Measurements from ENCODE around the gene SCG5.

SCG5 gene

DNA sequence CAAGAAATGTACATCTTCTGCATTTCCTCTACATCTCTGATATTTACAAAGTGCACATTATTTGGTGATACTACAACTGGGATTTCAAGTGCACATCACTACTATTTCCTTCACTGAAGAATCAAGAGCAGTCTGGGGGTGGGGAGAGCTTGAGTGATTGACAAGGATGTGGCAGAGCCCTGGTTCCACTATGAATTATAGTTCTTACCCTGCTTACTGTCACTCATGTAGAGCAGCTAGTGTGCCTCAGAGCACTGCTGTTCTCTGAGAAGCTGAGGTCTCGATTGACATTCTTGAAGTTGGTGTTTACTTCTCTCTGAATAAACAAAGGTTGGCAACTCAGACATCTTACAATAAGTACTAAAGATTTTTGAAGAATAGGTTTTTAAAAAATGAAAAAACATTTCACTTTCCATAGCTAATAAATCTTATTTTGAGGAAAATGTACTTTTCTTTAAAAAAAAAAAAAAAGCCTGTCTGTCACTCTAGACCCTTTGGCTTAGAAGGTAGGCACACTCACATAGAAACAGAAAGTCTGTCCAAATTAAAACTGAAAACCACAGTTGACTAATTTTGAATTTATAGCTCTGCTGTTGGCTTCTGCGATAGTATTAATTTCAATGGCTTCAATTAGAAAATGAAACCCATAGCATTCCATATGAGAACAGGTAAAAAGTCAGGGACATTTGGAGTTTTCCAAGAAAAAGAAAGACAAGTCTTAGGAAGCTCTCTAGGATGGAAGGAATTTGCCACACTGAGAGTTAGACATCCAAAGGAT is 81.8 kb downstream of the SCG5 start:
- no peak for DNase-seq

DNA sequence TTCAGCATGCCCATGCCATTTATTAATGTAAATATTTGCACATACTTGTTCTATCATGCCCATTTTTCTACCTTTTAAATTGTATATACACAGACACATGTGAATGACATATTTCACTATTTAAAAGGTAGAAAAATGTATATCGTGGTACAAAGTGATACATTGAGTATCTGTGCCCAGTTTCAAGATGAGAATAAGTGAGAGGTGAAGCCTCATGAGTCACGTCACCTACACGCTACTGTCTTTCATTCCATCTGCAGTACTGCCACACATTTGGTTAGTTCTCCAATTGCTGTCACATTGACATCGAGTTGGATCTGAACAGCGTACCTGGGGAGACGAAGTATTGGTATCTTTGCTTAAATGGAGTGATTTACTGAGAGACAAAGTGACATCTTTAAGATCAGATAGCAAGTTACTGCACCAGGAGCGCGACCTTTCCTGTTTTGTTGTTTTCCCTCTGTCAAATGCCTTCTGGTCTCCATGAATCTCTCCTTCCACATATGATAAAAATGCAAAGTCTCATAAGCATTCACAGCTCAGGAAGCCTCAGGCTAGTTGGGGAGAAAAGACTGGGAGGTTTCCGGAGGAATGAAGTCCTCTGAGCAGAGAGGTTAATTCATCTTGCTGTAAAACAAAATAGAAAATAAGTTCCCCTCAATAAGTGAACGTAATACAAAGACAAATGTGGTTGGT is 88.3 kb downstream of the SCG5 start:
- no peak for DNase-seq

DNA sequence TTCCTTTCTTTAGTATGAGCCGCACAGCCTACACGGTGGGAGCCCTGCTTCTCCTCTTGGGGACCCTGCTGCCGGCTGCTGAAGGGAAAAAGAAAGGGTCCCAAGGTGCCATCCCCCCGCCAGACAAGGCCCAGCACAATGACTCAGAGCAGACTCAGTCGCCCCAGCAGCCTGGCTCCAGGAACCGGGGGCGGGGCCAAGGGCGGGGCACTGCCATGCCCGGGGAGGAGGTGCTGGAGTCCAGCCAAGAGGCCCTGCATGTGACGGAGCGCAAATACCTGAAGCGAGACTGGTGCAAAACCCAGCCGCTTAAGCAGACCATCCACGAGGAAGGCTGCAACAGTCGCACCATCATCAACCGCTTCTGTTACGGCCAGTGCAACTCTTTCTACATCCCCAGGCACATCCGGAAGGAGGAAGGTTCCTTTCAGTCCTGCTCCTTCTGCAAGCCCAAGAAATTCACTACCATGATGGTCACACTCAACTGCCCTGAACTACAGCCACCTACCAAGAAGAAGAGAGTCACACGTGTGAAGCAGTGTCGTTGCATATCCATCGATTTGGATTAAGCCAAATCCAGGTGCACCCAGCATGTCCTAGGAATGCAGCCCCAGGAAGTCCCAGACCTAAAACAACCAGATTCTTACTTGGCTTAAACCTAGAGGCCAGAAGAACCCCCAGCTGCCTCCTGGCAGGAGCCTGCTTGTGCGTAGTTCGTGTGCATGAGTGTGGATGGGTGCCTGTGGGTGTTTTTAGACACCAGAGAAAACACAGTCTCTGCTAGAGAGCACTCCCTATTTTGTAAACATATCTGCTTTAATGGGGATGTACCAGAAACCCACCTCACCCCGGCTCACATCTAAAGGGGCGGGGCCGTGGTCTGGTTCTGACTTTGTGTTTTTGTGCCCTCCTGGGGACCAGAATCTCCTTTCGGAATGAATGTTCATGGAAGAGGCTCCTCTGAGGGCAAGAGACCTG is 89.5 kb downstream of the SCG5 start:
- no peak for DNase-seq

DNA sequence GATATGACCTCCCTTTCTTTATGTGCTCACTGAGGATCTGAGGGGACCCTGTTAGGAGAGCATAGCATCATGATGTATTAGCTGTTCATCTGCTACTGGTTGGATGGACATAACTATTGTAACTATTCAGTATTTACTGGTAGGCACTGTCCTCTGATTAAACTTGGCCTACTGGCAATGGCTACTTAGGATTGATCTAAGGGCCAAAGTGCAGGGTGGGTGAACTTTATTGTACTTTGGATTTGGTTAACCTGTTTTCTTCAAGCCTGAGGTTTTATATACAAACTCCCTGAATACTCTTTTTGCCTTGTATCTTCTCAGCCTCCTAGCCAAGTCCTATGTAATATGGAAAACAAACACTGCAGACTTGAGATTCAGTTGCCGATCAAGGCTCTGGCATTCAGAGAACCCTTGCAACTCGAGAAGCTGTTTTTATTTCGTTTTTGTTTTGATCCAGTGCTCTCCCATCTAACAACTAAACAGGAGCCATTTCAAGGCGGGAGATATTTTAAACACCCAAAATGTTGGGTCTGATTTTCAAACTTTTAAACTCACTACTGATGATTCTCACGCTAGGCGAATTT is 91.2 kb downstream of the SCG5 start:
- DNase-seq: no peak

DNA sequence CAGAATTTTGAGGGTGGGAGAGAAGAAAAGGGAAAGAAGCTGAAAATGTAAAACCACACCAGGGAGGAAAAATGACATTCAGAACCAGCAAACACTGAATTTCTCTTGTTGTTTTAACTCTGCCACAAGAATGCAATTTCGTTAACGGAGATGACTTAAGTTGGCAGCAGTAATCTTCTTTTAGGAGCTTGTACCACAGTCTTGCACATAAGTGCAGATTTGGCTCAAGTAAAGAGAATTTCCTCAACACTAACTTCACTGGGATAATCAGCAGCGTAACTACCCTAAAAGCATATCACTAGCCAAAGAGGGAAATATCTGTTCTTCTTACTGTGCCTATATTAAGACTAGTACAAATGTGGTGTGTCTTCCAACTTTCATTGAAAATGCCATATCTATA is 91.8 kb downstream of the SCG5 start:
- no peak for DNase-seq

DNA sequence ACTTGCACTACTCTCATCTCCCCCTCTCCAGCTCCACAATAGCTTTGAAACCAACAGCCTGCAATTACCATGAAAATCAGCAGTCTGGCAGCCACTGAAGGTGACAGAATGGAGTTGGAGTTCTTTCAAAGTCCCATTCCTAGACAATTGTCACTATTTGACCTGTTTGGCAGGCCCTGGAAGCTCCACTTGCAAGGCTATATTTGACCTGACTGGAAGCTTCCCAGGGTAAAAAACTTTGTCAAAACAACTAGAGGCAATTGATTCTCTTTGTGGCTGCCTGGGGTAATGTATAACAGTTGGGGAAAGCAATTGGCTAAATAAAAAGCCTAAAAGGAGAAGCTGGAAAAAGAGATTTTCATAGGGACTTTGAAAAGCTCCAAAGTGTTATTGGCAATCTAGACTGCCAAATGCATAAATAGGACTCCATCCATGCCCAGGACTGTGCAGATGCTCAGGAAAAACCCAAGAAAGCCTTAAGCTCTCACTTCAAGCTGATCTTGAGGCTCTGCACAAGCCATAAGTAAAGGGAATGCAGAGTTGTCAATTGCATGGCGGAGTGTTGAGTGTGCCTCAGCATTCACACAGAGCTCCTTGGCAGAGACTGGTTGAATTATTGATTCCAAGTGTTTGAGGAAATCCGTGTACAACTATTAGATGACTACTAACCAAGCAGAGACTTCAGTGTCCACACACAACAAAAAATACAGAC is 94.6 kb downstream of the SCG5 start:
- DNase-seq: no peak

DNA sequence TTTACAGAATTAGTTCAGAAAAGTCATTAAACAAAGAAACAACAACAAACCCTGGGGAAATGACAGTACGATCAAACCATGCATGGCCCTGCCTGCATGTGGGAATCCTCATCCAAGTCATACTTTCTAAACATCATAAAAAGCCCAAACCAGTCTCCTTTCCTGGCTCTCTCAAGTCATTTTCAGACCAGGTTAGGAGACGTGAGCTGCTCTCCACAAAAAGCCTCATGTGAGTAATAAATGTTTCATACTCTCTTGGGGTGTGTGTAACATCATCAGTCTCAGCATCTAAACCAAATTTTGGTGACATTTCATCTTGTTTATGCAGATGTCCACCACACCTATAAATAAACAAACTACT is 95.2 kb downstream of the SCG5 start:
- no peak for DNase-seq

DNA sequence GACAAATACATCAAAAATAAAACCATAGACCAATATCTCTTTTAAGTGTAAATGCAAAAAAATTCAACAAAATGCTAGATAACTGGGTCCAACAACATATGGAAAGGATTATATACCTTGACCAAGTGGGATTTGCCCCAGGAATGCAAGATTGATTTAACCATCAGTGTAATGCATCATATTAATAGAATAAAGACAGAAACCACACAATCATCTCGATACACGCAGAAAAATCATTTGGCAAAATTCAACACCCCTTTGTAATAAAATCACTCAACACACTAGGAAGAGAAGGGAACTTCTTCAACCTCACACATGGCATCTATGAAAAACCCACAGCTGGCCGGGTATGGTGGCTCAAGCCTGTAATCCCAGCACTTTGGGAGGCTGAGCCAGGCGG is 95.8 kb downstream of the SCG5 start:
- DNase-seq: no peak

DNA sequence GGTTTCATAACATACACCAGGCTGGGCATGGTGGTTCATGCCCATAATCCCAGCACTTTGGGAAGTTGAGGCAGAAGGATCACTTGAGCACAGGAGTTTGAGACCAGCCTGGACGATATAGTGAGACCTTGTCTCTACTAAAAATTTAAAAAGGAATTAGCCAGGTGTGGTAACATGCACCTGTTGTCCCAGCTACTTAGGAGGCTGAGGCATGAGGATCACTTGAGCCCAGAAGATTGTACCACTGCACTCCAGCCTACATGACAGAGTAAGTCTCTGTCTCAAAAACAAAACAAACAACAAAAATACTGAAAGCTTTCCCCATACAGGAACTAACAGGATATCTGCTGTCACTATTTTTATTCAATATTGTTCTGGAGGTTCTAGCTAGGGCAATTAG is 97.2 kb downstream of the SCG5 start:
- DNase-seq: no peak

DNA sequence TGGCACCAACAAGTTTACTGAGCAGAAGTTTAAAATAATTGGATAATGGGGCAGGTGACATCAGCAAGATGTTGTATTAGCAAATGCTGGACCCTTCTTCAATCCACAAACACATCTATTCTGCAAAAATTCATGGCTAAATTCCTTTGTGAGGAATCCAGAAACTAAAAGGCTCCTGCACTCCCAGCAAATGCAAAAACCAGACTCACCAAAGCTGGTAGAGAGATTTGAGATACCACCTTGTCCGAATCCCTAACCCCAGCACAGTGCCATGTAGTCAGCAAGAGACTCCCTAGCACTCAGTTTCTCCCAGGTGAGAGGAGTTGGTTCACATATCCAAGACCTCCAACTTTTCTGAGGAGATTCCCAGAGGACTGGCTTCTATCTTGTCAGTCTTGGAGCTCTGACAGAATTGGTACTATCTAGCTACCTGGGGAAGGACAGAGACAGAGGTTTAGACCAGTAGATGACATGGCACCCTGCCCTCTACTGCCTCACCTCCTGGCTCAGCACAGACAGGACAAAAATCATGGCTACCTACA is 98.1 kb downstream of the SCG5 start:
- DNase-seq: no peak

DNA sequence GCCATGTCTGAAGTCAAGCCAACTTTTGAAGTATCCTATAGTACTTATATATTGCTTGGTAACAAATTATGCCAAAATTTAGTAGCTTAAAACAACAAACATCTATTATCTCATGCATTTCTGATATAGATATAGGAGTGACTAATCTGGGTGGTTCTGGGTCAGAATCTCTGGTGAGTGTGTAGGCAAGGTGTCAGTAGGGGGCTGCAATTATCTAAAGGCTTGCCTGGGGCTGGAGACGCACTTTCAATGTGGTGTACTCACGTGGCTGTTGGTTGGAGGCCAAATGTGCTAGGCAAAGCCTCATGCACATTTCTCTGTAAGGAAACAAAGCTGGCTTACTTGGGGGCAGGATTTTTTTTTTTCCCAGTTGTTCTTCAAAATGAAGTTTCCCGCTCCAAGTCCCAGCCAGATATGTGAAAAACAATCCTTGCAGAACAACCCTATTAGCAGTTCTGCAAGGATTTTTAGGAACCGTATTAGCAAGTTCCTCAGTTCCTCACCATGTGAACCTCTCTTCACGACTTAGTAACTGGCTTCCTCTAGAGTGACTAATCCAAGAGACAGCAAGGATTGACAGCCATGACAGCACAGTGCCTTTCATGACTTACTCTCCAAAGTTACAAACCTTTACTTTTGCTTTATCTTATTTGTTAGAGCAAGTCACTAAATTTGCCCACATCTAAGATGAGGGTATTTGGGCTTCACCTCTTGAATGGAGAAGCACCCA is 102.1 kb downstream of the SCG5 start:
- peak; percentile 37 to 50 for DNase-seq

DNA sequence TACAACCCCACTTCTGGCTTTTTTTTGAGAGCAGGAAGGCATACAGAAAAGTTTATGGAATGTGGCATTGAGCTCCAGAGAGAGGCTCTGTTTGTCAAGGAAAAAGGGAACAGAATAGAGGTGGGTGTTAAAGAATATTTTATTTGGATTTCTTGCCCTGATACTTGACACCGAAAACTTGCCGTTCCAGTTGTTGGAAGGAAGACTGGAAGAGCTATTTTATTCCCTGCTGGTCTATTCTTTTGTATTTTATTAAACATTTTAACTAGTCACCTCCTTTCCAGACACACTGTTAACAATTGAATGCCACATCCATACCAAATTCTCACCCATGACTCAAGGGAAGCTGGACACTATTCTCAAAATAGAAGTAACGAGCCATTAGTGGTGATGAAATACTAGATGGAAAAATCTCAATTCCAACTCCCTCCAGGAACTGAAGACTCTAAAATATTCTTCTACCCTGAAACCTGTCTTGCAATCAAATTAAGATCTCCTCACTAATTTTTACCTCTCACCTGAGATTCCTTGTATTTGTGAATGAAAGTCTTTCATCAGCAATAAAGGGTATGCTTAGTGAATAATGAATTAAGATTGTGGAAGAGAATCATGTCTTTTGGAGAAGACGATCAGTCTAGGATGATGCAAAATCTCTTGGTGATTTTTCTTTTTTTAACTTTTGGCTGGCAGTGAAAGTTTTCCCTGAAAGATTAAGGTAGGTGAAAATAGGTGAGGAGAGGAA is 104.8 kb downstream of the SCG5 start:
- DNase-seq: no peak
